Diencephalon (tissue), 1 donor: ENCODE data around the gene LAMP5. TPM values are rescaled to one million over a fixed set of nuclear protein-coding genes. Genes with fewer than 3 reads are reported as not detected.

Experiments used
- total RNA-seq: library from RNA; depleted of rRNA; stranded (reverse); fragments of >200 nt; gene quantifications from one replicate; pipeline ENCODE4 v1.2.3, GENCODE V29; 2014

LAMP5 gene
- 19.6 TPM for total RNA-seq

GRCh38 chr20:9514461-9515213 is at the start of gene LAMP5:
TSS of gene LAMP5 (plus strand) at chr20:9514590. CDS start at chr20:9514853, 263 bp downstream.

